Activated naive CD4-positive, alpha-beta T cell treated with anti-CD3 and anti-CD28 coated beads, Interleukin-2, amount 50 U/mL, for 24 hours (primary cell): ENCODE measurements around the gene INTS15.
A peak's percentile ranks its signal among the peaks of the same experiment; 100 is the strongest.
"Not testable (repeated sequence)": the region's sequence is repeated elsewhere in the genome, so short reads cannot be mapped to it uniquely, and the experiment has no call there.

Experiments used
- H3K27ac Mint-ChIP-seq: one replicate; pipeline ENCODE4 v1.8.0; 2021; ENCODE audit warnings: mild to moderate bottlenecking, mixed read lengths
- H3K27me3 Mint-ChIP-seq: one replicate; pipeline ENCODE4 v1.8.0; 2021; ENCODE audit warnings: mixed read lengths
- H3K36me3 Mint-ChIP-seq: one replicate; pipeline ENCODE4 v1.8.0; 2021; ENCODE audit warnings: mixed read lengths
- H3K4me1 Mint-ChIP-seq: one replicate; pipeline ENCODE4 v1.8.0; 2021; ENCODE audit warnings: mixed read lengths
- H3K4me3 Mint-ChIP-seq: one replicate; pipeline ENCODE4 v1.8.0; 2021; ENCODE audit warnings: mild to moderate bottlenecking, mixed read lengths
- H3K9me3 Mint-ChIP-seq: one replicate; pipeline ENCODE4 v1.8.0; 2021; ENCODE audit warnings: mixed read lengths

The INTS15 gene

GRCh38 chr7:6623589-6624245 lies 33.9 kb downstream of the INTS15 start:
- H3K36me3 Mint-ChIP-seq = no peaks in the 10 kb centered on the region
- no peaks in the 10 kb centered on the region for H3K27me3 Mint-ChIP-seq
- peak overlapping the region; percentile 74 for H3K27ac Mint-ChIP-seq
- H3K4me1 Mint-ChIP-seq = peaks cover 50% of the 10 kb centered on the region
- H3K9me3 Mint-ChIP-seq = no peaks in the 10 kb centered on the region
- peak overlapping the region; percentile 66 for H3K4me3 Mint-ChIP-seq

GRCh38 chr7:6624246-6624611 lies 34.4 kb downstream of the INTS15 start:
- Mint-ChIP-seq H3K9me3 (no peaks in the 10 kb centered on the region), H3K27me3 (no peaks in the 10 kb centered on the region), H3K4me1 (peaks cover 45% of the 10 kb centered on the region), H3K27ac (peak overlapping the region; percentile 74), H3K4me3 (peak overlapping the region; percentile 66), H3K36me3 (no peaks in the 10 kb centered on the region)

- Mint-ChIP-seq H3K9me3 (no peaks in the 10 kb centered on the region), H3K4me3 (no peak overlapping the region), H3K27me3 (no peaks in the 10 kb centered on the region), H3K4me1 (peaks cover 21% of the 10 kb centered on the region), H3K27ac (no peak overlapping the region), H3K36me3 (no peaks in the 10 kb centered on the region)
Observed at GRCh38 chr7:6628045-6628444, 38.2 kb downstream of the INTS15 start.

GRCh38 chr7:6630007-6630849 lies 40.4 kb downstream of the INTS15 start:
- Mint-ChIP-seq H3K4me3 (no peak overlapping the region), H3K4me1 (peaks cover 4% of the 10 kb centered on the region), H3K36me3 (no peaks in the 10 kb centered on the region), H3K27ac (no peak overlapping the region), H3K27me3 (no peaks in the 10 kb centered on the region), H3K9me3 (no peaks in the 10 kb centered on the region)

- no peak overlapping the region for H3K27ac Mint-ChIP-seq
- H3K4me1 Mint-ChIP-seq = no peaks in the 10 kb centered on the region
- H3K4me3 Mint-ChIP-seq = no peak overlapping the region
- H3K36me3 Mint-ChIP-seq = no peaks in the 10 kb centered on the region
- no peaks in the 10 kb centered on the region for H3K9me3 Mint-ChIP-seq
- no peaks in the 10 kb centered on the region for H3K27me3 Mint-ChIP-seq
Observed at GRCh38 chr7:6631605-6632004, 41.8 kb downstream of the INTS15 start.

GRCh38 chr7:6634021-6634420 lies 44.2 kb downstream of the INTS15 start:
- H3K36me3 Mint-ChIP-seq = no peaks in the 10 kb centered on the region
- H3K27me3 Mint-ChIP-seq = no peaks in the 10 kb centered on the region
- H3K4me3 Mint-ChIP-seq = no peak overlapping the region
- no peak overlapping the region for H3K27ac Mint-ChIP-seq
- H3K9me3 Mint-ChIP-seq = no peaks in the 10 kb centered on the region
- peaks cover 12% of the 10 kb centered on the region for H3K4me1 Mint-ChIP-seq

GRCh38 chr7:6634971-6635370 lies 45.1 kb downstream of the INTS15 start:
- not testable (repeated sequence) for H3K27ac Mint-ChIP-seq, H3K9me3 Mint-ChIP-seq, H3K4me3 Mint-ChIP-seq, H3K27me3 Mint-ChIP-seq, H3K36me3 Mint-ChIP-seq
- H3K4me1 Mint-ChIP-seq = peaks cover 21% of the 10 kb centered on the region

- Mint-ChIP-seq H3K27me3 (no peaks in the 10 kb centered on the region), H3K27ac (peak within 1 kb of the TSS; percentile 82), H3K4me1 (peaks cover 25% of the 10 kb centered on the region), H3K4me3 (peak within 1 kb of the TSS; percentile 88), H3K9me3 (no peaks in the 10 kb centered on the region), H3K36me3 (peaks cover 6% of the 10 kb centered on the region)
Observed at GRCh38 chr7:6636741-6637543, 47.1 kb downstream of the INTS15 start, which contains the start of gene ZNF316. Gene ZNF316 (plus strand): TSS chr7:6637318. CDS start chr7:6642410, 5,092 bp downstream.

GRCh38 chr7:6637544-6638229 lies 47.9 kb downstream of the INTS15 start:
- Mint-ChIP-seq H3K4me1 (peaks cover 25% of the 10 kb centered on the region), H3K27ac (peak overlapping the region; percentile 82), H3K9me3 (no peaks in the 10 kb centered on the region), H3K27me3 (no peaks in the 10 kb centered on the region), H3K4me3 (peak overlapping the region; percentile 88), H3K36me3 (peaks cover 6% of the 10 kb centered on the region)

- Mint-ChIP-seq H3K4me3 (peak overlapping the region; percentile 88), H3K36me3 (peaks cover 6% of the 10 kb centered on the region), H3K27ac (peak overlapping the region; percentile 74), H3K4me1 (peaks cover 25% of the 10 kb centered on the region), H3K9me3 (no peaks in the 10 kb centered on the region), H3K27me3 (no peaks in the 10 kb centered on the region)
Observed at GRCh38 chr7:6639032-6639431, 49.2 kb downstream of the INTS15 start.

- Mint-ChIP-seq H3K27me3 (no peaks in the 10 kb centered on the region), H3K9me3 (no peaks in the 10 kb centered on the region), H3K4me1 (peaks cover 25% of the 10 kb centered on the region), H3K27ac (peak overlapping the region; percentile 59), H3K36me3 (peaks cover 6% of the 10 kb centered on the region), H3K4me3 (peak overlapping the region; percentile 17)
Observed at GRCh38 chr7:6639627-6640026, 49.8 kb downstream of the INTS15 start.

GRCh38 chr7:6640246-6640721 lies 50.5 kb downstream of the INTS15 start:
- peak overlapping the region; percentile 76 for H3K27ac Mint-ChIP-seq
- peaks cover 25% of the 10 kb centered on the region for H3K4me1 Mint-ChIP-seq
- no peaks in the 10 kb centered on the region for H3K9me3 Mint-ChIP-seq
- no peaks in the 10 kb centered on the region for H3K27me3 Mint-ChIP-seq
- H3K4me3 Mint-ChIP-seq = no peak overlapping the region
- H3K36me3 Mint-ChIP-seq = peaks cover 6% of the 10 kb centered on the region

- Mint-ChIP-seq H3K27me3 (no peaks in the 10 kb centered on the region), H3K9me3 (no peaks in the 10 kb centered on the region), H3K36me3 (peaks cover 6% of the 10 kb centered on the region), H3K4me3 (no peak overlapping the region), H3K4me1 (peaks cover 25% of the 10 kb centered on the region), H3K27ac (peak overlapping the region; percentile 81)
Observed at GRCh38 chr7:6641305-6642035, 51.6 kb downstream of the INTS15 start.

GRCh38 chr7:6642239-6642839 lies 52.5 kb downstream of the INTS15 start:
- peaks cover 25% of the 10 kb centered on the region for H3K4me1 Mint-ChIP-seq
- H3K27me3 Mint-ChIP-seq = no peaks in the 10 kb centered on the region
- H3K36me3 Mint-ChIP-seq = peaks cover 7% of the 10 kb centered on the region
- no peaks in the 10 kb centered on the region for H3K9me3 Mint-ChIP-seq
- H3K27ac Mint-ChIP-seq = no peak overlapping the region
- H3K4me3 Mint-ChIP-seq = no peak overlapping the region
